Nephron (organoid): Measurements from ENCODE around the gene FOSL2.

ENCODE experiments used
- H3K27ac Mint-ChIP-seq, 3 experiments: 2 replicates each; pipeline ENCODE4 v1.8.0; 2020; ENCODE audit warnings: mixed read lengths in 3 of 3, mild to moderate bottlenecking in 2 of 3, moderate library complexity in 1 of 3
- H3K27me3 Mint-ChIP-seq: 2 replicates; pipeline ENCODE4 v1.8.0; 2021; ENCODE audit warnings: low read depth, mild to moderate bottlenecking, moderate library complexity, mixed read lengths
- H3K36me3 Mint-ChIP-seq: 2 replicates; pipeline ENCODE4 v1.8.0; 2020; ENCODE audit warnings: low read depth, mixed read lengths
- H3K4me1 Mint-ChIP-seq: 2 replicates; pipeline ENCODE4 v1.8.0; 2020; ENCODE audit warnings: mixed read lengths
- H3K4me3 Mint-ChIP-seq, 3 experiments: 2 replicates each; pipeline ENCODE4 v1.8.0; 2020; ENCODE audit warnings: mild to moderate bottlenecking in 3 of 3, mixed read lengths in 3 of 3, moderate library complexity in 2 of 3
- H3K9me3 Mint-ChIP-seq: 2 replicates; pipeline ENCODE4 v1.8.0; 2020; ENCODE audit warnings: mixed read lengths
- TF ChIP-seq, protein P1 (sequence below), 3 experiments: fragments of 200-600 bp; sonication (generic); IDR thresholded peaks; one replicate each; pipeline ENCODE4 v1.5.0; 2021; ENCODE audit warnings: antibody characterized with exemption in 3 of 3; ENCODE audit not compliant: unreplicated experiment in 3 of 3

FOSL2 gene

GRCh38 chr2:28394331-28394877 is 1.7 kb downstream of the FOSL2 start:
- Mint-ChIP-seq H3K9me3 (no peaks in the 10 kb centered on the region), H3K36me3 (no peaks in the 10 kb centered on the region), H3K4me3 (no peak overlapping the region), H3K27me3 (peaks cover 2% of the 10 kb centered on the region), H3K27ac (no peak overlapping the region), H3K4me1 (peaks cover 32% of the 10 kb centered on the region)
- TF ChIP-seq, protein P1, sequence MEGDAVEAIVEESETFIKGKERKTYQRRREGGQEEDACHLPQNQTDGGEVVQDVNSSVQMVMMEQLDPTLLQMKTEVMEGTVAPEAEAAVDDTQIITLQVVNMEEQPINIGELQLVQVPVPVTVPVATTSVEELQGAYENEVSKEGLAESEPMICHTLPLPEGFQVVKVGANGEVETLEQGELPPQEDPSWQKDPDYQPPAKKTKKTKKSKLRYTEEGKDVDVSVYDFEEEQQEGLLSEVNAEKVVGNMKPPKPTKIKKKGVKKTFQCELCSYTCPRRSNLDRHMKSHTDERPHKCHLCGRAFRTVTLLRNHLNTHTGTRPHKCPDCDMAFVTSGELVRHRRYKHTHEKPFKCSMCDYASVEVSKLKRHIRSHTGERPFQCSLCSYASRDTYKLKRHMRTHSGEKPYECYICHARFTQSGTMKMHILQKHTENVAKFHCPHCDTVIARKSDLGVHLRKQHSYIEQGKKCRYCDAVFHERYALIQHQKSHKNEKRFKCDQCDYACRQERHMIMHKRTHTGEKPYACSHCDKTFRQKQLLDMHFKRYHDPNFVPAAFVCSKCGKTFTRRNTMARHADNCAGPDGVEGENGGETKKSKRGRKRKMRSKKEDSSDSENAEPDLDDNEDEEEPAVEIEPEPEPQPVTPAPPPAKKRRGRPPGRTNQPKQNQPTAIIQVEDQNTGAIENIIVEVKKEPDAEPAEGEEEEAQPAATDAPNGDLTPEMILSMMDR (IDR thresholded peaks at IDR 0.05; ENCODE audit: unreplicated experiment in 3 of 3): no peak

GRCh38 chr2:28394997-28395333 is 2.3 kb downstream of the FOSL2 start:
- H3K27me3 Mint-ChIP-seq: no peaks in the 10 kb centered on the region
- H3K4me3 Mint-ChIP-seq: no peak overlapping the region
- H3K9me3 Mint-ChIP-seq: no peaks in the 10 kb centered on the region
- TF ChIP-seq, protein P1 (IDR thresholded peaks at IDR 0.05; ENCODE audit: unreplicated experiment in 3 of 3): no peak
- H3K27ac Mint-ChIP-seq: no peak overlapping the region
- no peaks in the 10 kb centered on the region for H3K36me3 Mint-ChIP-seq
- peaks cover 32% of the 10 kb centered on the region for H3K4me1 Mint-ChIP-seq

- H3K36me3 Mint-ChIP-seq: no peaks in the 10 kb centered on the region
- no peaks in the 10 kb centered on the region for H3K9me3 Mint-ChIP-seq
- no peak overlapping the region for H3K4me3 Mint-ChIP-seq
- TF ChIP-seq, protein P1 (IDR thresholded peaks at IDR 0.05; ENCODE audit: unreplicated experiment in 3 of 3): no peak
- no peaks in the 10 kb centered on the region for H3K27me3 Mint-ChIP-seq
- H3K4me1 Mint-ChIP-seq: peaks cover 36% of the 10 kb centered on the region
- no peak overlapping the region for H3K27ac Mint-ChIP-seq
Observed at GRCh38 chr2:28395334-28396061, 2.8 kb downstream of the FOSL2 start.

DNA sequence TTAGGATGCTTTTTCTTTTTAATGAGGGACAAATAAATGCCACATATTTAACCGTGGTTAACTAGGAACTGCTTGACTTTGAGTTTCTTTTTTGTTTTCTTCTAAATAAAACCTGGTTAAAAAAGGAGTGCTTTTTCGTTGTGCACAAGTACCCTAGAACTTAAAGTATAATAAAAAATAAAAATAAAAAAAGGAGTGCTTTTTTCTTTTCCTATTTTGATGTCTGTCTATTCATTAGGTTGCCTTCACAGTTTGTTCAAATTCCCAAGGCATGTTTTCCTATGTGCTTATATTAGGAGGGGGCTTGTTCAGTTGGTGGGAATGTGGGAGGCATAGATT is 4.4 kb downstream of the FOSL2 start:
- H3K27ac Mint-ChIP-seq: peak overlapping the region in 1 of 3 experiments; percentile 51
- no peaks in the 10 kb centered on the region for H3K36me3 Mint-ChIP-seq
- TF ChIP-seq, protein P1 (IDR thresholded peaks at IDR 0.05; ENCODE audit: unreplicated experiment in 3 of 3): peak in 1 of 3 experiments; percentile 12

GRCh38 chr2:28398101-28398834 is 5.6 kb downstream of the FOSL2 start:
- Mint-ChIP-seq H3K27me3 (no peaks in the 10 kb centered on the region), H3K9me3 (no peaks in the 10 kb centered on the region), H3K4me1 (peaks cover 52% of the 10 kb centered on the region), H3K36me3 (no peaks in the 10 kb centered on the region), H3K27ac (peak overlapping the region in 1 of 3 experiments; percentile 61), H3K4me3 (peak overlapping the region in 2 of 3 experiments; percentile 40 to 72)
- TF ChIP-seq, protein P1 (IDR thresholded peaks at IDR 0.05; ENCODE audit: unreplicated experiment in 3 of 3): no peak

More for the DNA sequence above, 4.4 kb downstream of the FOSL2 start:
- Mint-ChIP-seq H3K27me3 (no peaks in the 10 kb centered on the region), H3K4me1 (peaks cover 40% of the 10 kb centered on the region), H3K9me3 (no peaks in the 10 kb centered on the region), H3K4me3 (peak overlapping the region in 2 of 3 experiments; percentile 28 to 72)
